ENCODE results near the gene EML4.
"Not testable (repeated sequence)": the region's sequence is repeated elsewhere in the genome, so short reads cannot be mapped to it uniquely, and the experiment has no call there.

The EML4 gene

GRCh38 chr2:42371611-42372473 lies 202.7 kb downstream of the EML4 start:
- DNase-seq, result no peak

DNA sequence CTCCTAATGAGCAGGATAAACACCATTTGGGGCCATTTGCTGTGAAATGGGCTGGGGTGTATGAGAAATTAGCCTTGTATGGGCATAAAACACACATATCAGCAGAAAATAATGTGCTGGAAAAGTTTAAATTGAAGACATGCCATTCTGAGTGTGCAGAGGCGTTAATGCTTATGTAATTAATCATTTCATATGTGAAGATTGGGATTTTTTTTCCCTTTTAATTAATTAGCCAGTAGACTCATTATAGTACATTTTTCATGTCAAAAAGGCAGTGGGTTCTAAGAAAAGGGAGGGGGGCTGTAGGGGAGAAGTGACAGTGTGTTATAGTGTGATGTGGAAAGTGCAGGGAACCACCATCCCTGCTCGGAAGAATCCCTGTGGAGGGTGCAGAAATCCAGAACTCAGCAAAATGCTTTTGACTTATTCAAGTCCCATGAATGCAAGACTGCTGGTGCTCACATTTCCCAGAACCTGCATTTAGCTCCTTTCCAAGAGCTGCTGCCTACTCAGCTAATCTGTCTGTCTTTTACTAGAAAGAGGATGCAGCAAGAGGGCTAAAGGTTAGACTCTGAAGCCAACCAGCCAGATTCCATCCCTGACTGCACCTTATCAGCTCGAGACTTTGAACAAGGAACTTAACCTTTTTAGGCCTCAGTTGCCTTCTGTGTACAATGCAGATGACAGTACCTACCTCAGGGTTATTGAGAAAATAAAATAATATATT lies 203.5 kb downstream of the EML4 start:
- DNase-seq, result no peak

GRCh38 chr2:42376758-42377157 lies 207.6 kb downstream of the EML4 start:
- DNase-seq, result no peak

DNA sequence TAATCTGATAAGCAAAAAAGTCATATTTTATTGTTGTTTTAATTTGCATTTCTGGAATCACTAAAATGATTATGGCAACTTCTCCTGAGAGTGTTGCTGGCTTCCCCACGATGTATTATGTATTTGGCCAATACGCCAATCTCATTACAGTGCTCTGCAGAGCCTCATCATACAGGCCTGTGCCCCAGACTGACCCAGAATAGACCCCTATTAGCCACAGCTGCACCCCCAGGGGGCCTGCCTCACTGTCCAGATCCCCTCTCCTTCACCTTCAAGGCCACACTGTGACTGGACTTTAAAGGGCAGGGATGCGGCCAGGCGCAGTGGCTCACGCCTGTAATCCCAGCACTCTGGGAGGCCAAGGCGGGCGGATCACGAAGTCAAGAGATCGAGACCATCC lies 209.3 kb downstream of the EML4 start:
- no peak for DNase-seq

- DNase-seq, result not testable (repeated sequence)
Observed at GRCh38 chr2:42380026-42380425, 210.9 kb downstream of the EML4 start.

DNA sequence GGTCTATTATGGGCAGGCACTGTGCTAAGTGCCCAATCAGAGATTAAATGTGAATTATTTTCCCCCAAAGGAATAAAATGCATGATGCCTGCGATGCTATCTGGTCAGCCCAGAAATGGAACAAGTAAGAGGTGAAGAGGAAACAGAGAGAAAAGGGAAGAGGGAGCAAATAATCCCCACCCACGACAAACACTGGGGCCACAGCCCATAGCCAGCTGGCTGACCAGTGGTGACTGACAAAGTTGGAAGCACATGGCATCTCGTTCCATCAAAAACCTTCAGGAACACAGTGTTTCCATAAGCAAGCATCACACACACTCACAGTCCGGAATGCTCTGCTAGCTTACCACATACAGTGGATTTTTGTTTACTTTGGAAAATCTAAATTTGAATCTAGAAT lies 213.0 kb downstream of the EML4 start:
- DNase-seq, result no peak

Data from hypothalamus (tissue), 51 donors.